ENCODE results near the gene TBX10.
"Not testable (repeated sequence)": the region's sequence is repeated elsewhere in the genome, so short reads cannot be mapped to it uniquely, and the experiment has no call there.

- not testable (repeated sequence) for TF ChIP-seq POLR2A (IDR thresholded peaks at IDR 0.05; ENCODE audit: borderline replicate concordance, extremely low read depth, insufficient read depth, insufficient read length); ATF3 (IDR thresholded peaks at IDR 0.05); ZNF274 (IDR thresholded peaks at IDR 0.05; ENCODE audit: low read depth, low read length); JUND (IDR thresholded peaks at IDR 0.05); TCF7L2 (IDR thresholded peaks at IDR 0.05; ENCODE audit: borderline replicate concordance, extremely low read depth, insufficient read depth, insufficient read length); ELF1 (IDR thresholded peaks at IDR 0.05; ENCODE audit: borderline replicate concordance, low read depth); POLR2AphosphoS5 (IDR thresholded peaks at IDR 0.05; ENCODE audit: low read depth, low read length)
- TF ChIP-seq, protein P1, sequence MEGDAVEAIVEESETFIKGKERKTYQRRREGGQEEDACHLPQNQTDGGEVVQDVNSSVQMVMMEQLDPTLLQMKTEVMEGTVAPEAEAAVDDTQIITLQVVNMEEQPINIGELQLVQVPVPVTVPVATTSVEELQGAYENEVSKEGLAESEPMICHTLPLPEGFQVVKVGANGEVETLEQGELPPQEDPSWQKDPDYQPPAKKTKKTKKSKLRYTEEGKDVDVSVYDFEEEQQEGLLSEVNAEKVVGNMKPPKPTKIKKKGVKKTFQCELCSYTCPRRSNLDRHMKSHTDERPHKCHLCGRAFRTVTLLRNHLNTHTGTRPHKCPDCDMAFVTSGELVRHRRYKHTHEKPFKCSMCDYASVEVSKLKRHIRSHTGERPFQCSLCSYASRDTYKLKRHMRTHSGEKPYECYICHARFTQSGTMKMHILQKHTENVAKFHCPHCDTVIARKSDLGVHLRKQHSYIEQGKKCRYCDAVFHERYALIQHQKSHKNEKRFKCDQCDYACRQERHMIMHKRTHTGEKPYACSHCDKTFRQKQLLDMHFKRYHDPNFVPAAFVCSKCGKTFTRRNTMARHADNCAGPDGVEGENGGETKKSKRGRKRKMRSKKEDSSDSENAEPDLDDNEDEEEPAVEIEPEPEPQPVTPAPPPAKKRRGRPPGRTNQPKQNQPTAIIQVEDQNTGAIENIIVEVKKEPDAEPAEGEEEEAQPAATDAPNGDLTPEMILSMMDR (IDR thresholded peaks at IDR 0.05 in 2 of 3, conservative IDR thresholded peaks at IDR 0.05 in 1 of 3; ENCODE audit: borderline replicate concordance in 1 of 3, insufficient read depth in 1 of 3, low read depth in 2 of 3, low read length in 2 of 3), result not testable (repeated sequence)
Observed at GRCh38 chr11:67588899-67589415, 50.6 kb downstream of the TBX10 start.

All from HCT116 (cell line).